ENCODE measurements around the gene SLC25A20.

GRCh38 chr3:48918388-48919214 is 19.9 kb upstream of the SLC25A20 start, which contains the start of gene ARIH2:
- peak; percentile 81 for TF ChIP-seq TAF1 (IDR thresholded peaks at IDR 0.05; ENCODE audit: low read depth)
- peak; percentile 55; the same call in 1 of the 2 replicates for TF ChIP-seq CEBPB (IDR thresholded peaks at IDR 0.05)
- TF ChIP-seq TCF12 (IDR thresholded peaks at IDR 0.05; ENCODE audit: low read depth), result no peak
- peak; percentile 18; the same call in 1 of the 2 replicates for TF ChIP-seq RAD21 (IDR thresholded peaks at IDR 0.05; ENCODE audit: low read depth)
- no peak; the same call in 1 of the 2 replicates for TF ChIP-seq EGR1 (IDR thresholded peaks at IDR 0.05)
- TF ChIP-seq YY1 (IDR thresholded peaks at IDR 0.05; ENCODE audit: low read depth), result 0 out of 2 replicates have a peak, but pooled peaks have one; percentile 5

Data from Ishikawa (cell line).